Measurements from ENCODE around the gene ROCK2. TPM values are rescaled to one million over a fixed set of nuclear protein-coding genes. Genes with fewer than 3 reads are reported as not detected.

The ROCK2 gene
- total RNA-seq, 3 donors from 2014 or later (not counting 1 experiment from before 2014, with no cell fraction given) = 19.9 to 28.2 (median 21.9) TPM

- intact Hi-C loops (cut with micrococcal nuclease) = no loop called here
- H3K27ac Mint-ChIP-seq = no peak overlapping the region
- TF ChIP-seq CTCF (IDR thresholded peaks at IDR 0.05) = no peak
- no peaks in the 10 kb centered on the region for H3K27me3 Mint-ChIP-seq (ENCODE audit: low read depth in 2 of 2)
- Histone ChIP-seq H3K27ac (ENCODE audit: low read length) (no peak overlapping the region), H3K27me3 (ENCODE audit: control insufficient read depth, insufficient read depth, low read length) (no peaks in the 10 kb centered on the region), H3K9me3 (ENCODE audit: control insufficient read depth, insufficient read depth, low read length) (no peaks in the 10 kb centered on the region), H3K4me3 (ENCODE audit: low read length) (no peak overlapping the region), H3K4me1 (ENCODE audit: control insufficient read depth, insufficient read depth, low read length) (no peaks in the 10 kb centered on the region), H3K36me3 (ENCODE audit: control insufficient read depth, insufficient read depth, low read length) (no peaks in the 10 kb centered on the region)
- no peaks in the 10 kb centered on the region for H3K4me1 Mint-ChIP-seq
- WGBS (ENCODE audit: insufficient coverage) = 70% methylated on average over 8 of the region's 8 CpGs
- no peak overlapping the region for H3K4me3 Mint-ChIP-seq
- H3K36me3 Mint-ChIP-seq = no peaks in the 10 kb centered on the region
- DNase-seq (no peak), ATAC-seq (no peak)
- no peaks in the 10 kb centered on the region for H3K9me3 Mint-ChIP-seq
Measured at GRCh38 chr2:11388262-11389051, 44.0 kb upstream of the ROCK2 start.

- Mint-ChIP-seq H3K27ac (no peak overlapping the region), H3K4me1 (no peaks in the 10 kb centered on the region), H3K27me3 (ENCODE audit: low read depth in 2 of 2) (no peaks in the 10 kb centered on the region), H3K4me3 (no peak overlapping the region), H3K9me3 (no peaks in the 10 kb centered on the region), H3K36me3 (no peaks in the 10 kb centered on the region)
- intact Hi-C loops (cut with micrococcal nuclease) = no loop called here
- H3K27me3 ChIP-seq (ENCODE audit: control insufficient read depth, insufficient read depth, low read length) = no peaks in the 10 kb centered on the region
- no peaks in the 10 kb centered on the region for H3K36me3 ChIP-seq (ENCODE audit: control insufficient read depth, insufficient read depth, low read length)
- ATAC-seq = no peak
- WGBS (ENCODE audit: insufficient coverage) = 83% methylated on average over 8 of the region's 8 CpGs
- no peak overlapping the region for H3K27ac ChIP-seq (ENCODE audit: low read length)
- no peak for DNase-seq
- no peaks in the 10 kb centered on the region for H3K4me1 ChIP-seq (ENCODE audit: control insufficient read depth, insufficient read depth, low read length)
- no peak for TF ChIP-seq CTCF (IDR thresholded peaks at IDR 0.05)
- H3K9me3 ChIP-seq (ENCODE audit: control insufficient read depth, insufficient read depth, low read length) = no peaks in the 10 kb centered on the region
- no peak overlapping the region for H3K4me3 ChIP-seq (ENCODE audit: low read length)
Measured at GRCh38 chr2:11387843-11388242, 43.4 kb upstream of the ROCK2 start.

- Histone ChIP-seq H3K27ac (ENCODE audit: low read length) (no peak overlapping the region), H3K27me3 (ENCODE audit: control insufficient read depth, insufficient read depth, low read length) (no peaks in the 10 kb centered on the region), H3K4me3 (ENCODE audit: low read length) (no peak overlapping the region), H3K9me3 (ENCODE audit: control insufficient read depth, insufficient read depth, low read length) (no peaks in the 10 kb centered on the region), H3K36me3 (ENCODE audit: control insufficient read depth, insufficient read depth, low read length) (no peaks in the 10 kb centered on the region), H3K4me1 (ENCODE audit: control insufficient read depth, insufficient read depth, low read length) (no peaks in the 10 kb centered on the region)
- Mint-ChIP-seq H3K9me3 (no peaks in the 10 kb centered on the region), H3K27me3 (ENCODE audit: low read depth in 2 of 2) (peaks cover 0 to 4% of the 10 kb centered on the region in 2 donors), H3K4me1 (no peaks in the 10 kb centered on the region), H3K36me3 (no peaks in the 10 kb centered on the region), H3K4me3 (no peak overlapping the region), H3K27ac (no peak overlapping the region)
- intact Hi-C loops (cut with micrococcal nuclease) = no loop called here
- TF ChIP-seq CTCF (IDR thresholded peaks at IDR 0.05) = no peak
- ATAC-seq = no peak
- WGBS (ENCODE audit: insufficient coverage) = 90% methylated on average over 9 of the region's 9 CpGs
- no peak for DNase-seq
Measured at GRCh38 chr2:11387100-11387390, 42.6 kb upstream of the ROCK2 start.

- Mint-ChIP-seq H3K27ac (no peak overlapping the region), H3K4me1 (no peaks in the 10 kb centered on the region), H3K36me3 (no peaks in the 10 kb centered on the region), H3K4me3 (no peak overlapping the region), H3K27me3 (ENCODE audit: low read depth in 2 of 2) (peaks cover 0 to 4% of the 10 kb centered on the region in 2 donors), H3K9me3 (no peaks in the 10 kb centered on the region)
- Histone ChIP-seq H3K36me3 (ENCODE audit: control insufficient read depth, insufficient read depth, low read length) (no peaks in the 10 kb centered on the region), H3K9me3 (ENCODE audit: control insufficient read depth, insufficient read depth, low read length) (no peaks in the 10 kb centered on the region), H3K4me1 (ENCODE audit: control insufficient read depth, insufficient read depth, low read length) (no peaks in the 10 kb centered on the region), H3K4me3 (ENCODE audit: low read length) (no peak overlapping the region), H3K27ac (ENCODE audit: low read length) (no peak overlapping the region), H3K27me3 (ENCODE audit: control insufficient read depth, insufficient read depth, low read length) (no peaks in the 10 kb centered on the region)
- ATAC-seq = no peak
- DNase-seq = no peak
- intact Hi-C loops (cut with micrococcal nuclease) = no loop called here
- TF ChIP-seq CTCF (IDR thresholded peaks at IDR 0.05) = no peak
- WGBS (ENCODE audit: insufficient coverage) = 82% methylated on average over 3 of the region's 3 CpGs
Measured at GRCh38 chr2:11385847-11386246, 41.4 kb upstream of the ROCK2 start.
